Mesothelial cell of epicardium (in vitro differentiated cells): ENCODE data around the gene CREM. TPM values are rescaled to one million over a fixed set of nuclear protein-coding genes. Genes with fewer than 3 reads are reported as not detected.

Experiments
- DNase-seq, 2 experiments: peaks; one replicate each; pipeline ENCODE4 v3.0.0; 2021; ENCODE audit warnings: low spot score in 2 of 2; ENCODE audit not compliant: unreplicated experiment in 2 of 2
- H3K27ac Mint-ChIP-seq: 2 replicates; pipeline ENCODE4 v1.8.0; 2021; ENCODE audit warnings: mixed read lengths
- H3K27me3 Mint-ChIP-seq: 2 replicates; pipeline ENCODE4 v1.8.0; 2021; ENCODE audit warnings: low read depth, mixed read lengths
- H3K36me3 Mint-ChIP-seq: 2 replicates; pipeline ENCODE4 v1.8.0; 2021; ENCODE audit warnings: mixed read lengths
- H3K4me1 Mint-ChIP-seq: 2 replicates; pipeline ENCODE4 v1.8.0; 2021; ENCODE audit warnings: mixed read lengths
- H3K4me3 Mint-ChIP-seq: 2 replicates; pipeline ENCODE4 v1.8.0; 2021; ENCODE audit warnings: mild to moderate bottlenecking, moderate library complexity, mixed read lengths
- H3K9me3 Mint-ChIP-seq: 2 replicates; pipeline ENCODE4 v1.8.0; 2021; ENCODE audit warnings: mixed read lengths
- total RNA-seq: library from RNA; stranded (reverse); gene quantifications from 3 replicates; pipeline ENCODE4 v1.2.1, GENCODE V29; 2021
- TF ChIP-seq, protein P1 (sequence below): fragments of 200-600 bp; sonication (generic); IDR thresholded peaks from one replicate; pipeline ENCODE4 v1.5.0; 2021; ENCODE audit warnings: antibody characterized with exemption; ENCODE audit not compliant: unreplicated experiment

Gene CREM
- total RNA-seq, 1 donor from 2014 or later = 34.2 TPM

DNA sequence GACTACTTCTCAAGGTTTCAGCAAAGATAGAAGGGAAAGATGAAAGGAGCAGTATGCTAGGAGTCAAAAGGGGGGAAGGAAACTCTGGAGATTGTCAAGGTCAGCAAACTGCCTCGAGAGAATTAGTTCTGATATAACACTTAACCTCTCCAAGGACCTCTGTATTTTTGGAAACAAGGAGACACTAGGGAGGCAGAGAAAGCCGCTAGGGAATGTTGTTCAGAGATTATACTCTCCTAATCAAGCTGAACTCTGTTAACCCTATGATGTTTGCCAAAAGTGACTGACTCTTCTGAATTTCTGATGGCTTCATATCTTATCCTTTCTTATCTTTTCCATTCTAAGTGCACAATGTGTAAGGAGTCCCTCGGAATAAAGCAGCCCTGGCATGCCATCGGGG lies 27.1 kb downstream of the CREM start:
- Mint-ChIP-seq H3K27ac (peak overlapping the region; percentile 91), H3K9me3 (peaks cover 3% of the 10 kb centered on the region), H3K36me3 (peaks cover 10% of the 10 kb centered on the region), H3K4me1 (peaks cover 32% of the 10 kb centered on the region), H3K4me3 (no peak overlapping the region), H3K27me3 (no peaks in the 10 kb centered on the region)
- no peak for DNase-seq
- TF ChIP-seq, protein P1, sequence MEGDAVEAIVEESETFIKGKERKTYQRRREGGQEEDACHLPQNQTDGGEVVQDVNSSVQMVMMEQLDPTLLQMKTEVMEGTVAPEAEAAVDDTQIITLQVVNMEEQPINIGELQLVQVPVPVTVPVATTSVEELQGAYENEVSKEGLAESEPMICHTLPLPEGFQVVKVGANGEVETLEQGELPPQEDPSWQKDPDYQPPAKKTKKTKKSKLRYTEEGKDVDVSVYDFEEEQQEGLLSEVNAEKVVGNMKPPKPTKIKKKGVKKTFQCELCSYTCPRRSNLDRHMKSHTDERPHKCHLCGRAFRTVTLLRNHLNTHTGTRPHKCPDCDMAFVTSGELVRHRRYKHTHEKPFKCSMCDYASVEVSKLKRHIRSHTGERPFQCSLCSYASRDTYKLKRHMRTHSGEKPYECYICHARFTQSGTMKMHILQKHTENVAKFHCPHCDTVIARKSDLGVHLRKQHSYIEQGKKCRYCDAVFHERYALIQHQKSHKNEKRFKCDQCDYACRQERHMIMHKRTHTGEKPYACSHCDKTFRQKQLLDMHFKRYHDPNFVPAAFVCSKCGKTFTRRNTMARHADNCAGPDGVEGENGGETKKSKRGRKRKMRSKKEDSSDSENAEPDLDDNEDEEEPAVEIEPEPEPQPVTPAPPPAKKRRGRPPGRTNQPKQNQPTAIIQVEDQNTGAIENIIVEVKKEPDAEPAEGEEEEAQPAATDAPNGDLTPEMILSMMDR = no peak

DNA sequence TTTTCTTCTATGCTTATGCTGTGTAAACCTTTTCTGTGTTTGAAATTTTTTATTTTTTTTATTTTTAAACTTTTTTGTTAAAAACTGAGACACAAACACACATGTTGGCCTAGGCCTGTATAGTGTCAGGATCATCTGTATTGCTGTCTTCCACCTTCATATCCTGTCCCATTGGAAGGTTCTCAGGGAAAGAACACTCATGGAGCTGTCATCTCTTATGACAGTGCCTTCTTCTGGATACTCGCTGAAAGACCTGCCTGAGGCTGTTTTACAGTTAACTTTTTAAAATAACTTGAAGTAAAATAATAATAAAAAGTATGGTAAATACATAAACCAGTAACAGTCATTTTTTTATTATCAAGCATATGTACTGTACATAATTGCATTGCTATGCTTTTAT lies 34.1 kb downstream of the CREM start:
- Mint-ChIP-seq H3K27ac (no peak overlapping the region), H3K27me3 (no peaks in the 10 kb centered on the region), H3K4me3 (no peak overlapping the region), H3K9me3 (peaks cover 23% of the 10 kb centered on the region), H3K4me1 (no peaks in the 10 kb centered on the region), H3K36me3 (peaks cover 27% of the 10 kb centered on the region)
- TF ChIP-seq, protein P1 = no peak
- DNase-seq = no peak

DNA sequence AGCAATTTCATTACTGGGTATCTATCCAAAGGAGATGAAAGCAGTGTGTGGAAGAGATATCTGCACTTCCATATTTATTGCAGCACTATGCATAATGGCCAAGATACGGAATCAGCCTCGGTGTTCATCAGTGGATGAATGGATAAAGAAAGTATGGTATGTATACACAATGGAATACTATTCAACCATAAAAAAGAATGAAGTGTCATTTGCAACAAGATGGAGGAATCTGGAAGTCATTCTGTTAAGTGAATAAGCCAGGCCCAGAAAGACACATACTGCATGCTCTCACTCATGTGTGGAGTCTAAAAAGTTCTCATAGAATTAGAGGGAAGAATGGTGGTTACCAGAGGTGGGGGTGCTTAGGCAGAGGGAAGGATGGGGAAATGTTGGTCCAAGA lies 35.3 kb downstream of the CREM start:
- Mint-ChIP-seq H3K27me3 (no peaks in the 10 kb centered on the region), H3K36me3 (peaks cover 27% of the 10 kb centered on the region), H3K9me3 (peaks cover 23% of the 10 kb centered on the region), H3K4me3 (no peak overlapping the region), H3K4me1 (no peaks in the 10 kb centered on the region), H3K27ac (no peak overlapping the region)
- TF ChIP-seq, protein P1 = no peak
- DNase-seq = no peak

DNA sequence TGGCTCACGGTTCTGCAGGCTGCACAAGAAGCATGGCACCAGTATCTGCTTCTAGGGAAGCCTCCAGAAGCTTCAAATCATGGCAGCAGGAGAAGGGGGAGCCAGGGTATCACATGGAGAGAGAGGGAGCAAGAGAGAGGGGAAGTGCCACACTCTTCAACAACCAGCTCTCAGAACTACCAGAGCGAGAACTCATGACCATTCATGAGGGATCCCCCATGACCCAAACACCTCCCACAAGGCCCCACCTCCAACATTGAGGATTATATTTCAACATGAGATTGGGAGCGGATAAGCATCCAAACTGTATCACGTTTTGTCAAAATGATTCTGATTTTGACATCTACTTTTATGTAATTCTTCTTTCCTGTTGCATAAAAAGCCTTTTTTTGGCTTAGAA lies 38.5 kb downstream of the CREM start:
- Mint-ChIP-seq H3K27ac (no peak overlapping the region), H3K4me1 (no peaks in the 10 kb centered on the region), H3K4me3 (no peak overlapping the region), H3K9me3 (peaks cover 18% of the 10 kb centered on the region), H3K27me3 (no peaks in the 10 kb centered on the region), H3K36me3 (peaks cover 18% of the 10 kb centered on the region)
- no peak for DNase-seq
- TF ChIP-seq, protein P1 = no peak

DNA sequence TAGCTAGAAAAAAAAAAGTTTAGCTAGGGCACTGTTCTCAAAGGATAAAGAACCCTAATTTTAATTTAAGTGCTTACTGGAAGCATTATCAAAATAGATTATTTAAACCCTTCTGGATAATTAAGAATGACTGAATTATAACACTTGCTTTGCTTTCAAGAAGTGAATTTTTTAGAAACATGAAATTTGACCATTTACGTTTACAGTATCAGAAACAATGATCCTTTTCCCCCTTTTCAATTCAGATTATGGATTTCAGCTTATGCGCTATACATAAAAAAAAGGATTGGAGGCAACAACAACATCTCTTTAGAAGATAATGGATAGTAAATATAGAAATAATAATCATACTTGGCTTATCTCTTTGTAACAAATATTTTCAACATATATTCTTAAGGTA lies 39.2 kb downstream of the CREM start:
- Mint-ChIP-seq H3K9me3 (peaks cover 18% of the 10 kb centered on the region), H3K27me3 (no peaks in the 10 kb centered on the region), H3K4me1 (no peaks in the 10 kb centered on the region), H3K36me3 (peaks cover 21% of the 10 kb centered on the region), H3K4me3 (no peak overlapping the region), H3K27ac (no peak overlapping the region)
- DNase-seq = no peak
- TF ChIP-seq, protein P1 = no peak

DNA sequence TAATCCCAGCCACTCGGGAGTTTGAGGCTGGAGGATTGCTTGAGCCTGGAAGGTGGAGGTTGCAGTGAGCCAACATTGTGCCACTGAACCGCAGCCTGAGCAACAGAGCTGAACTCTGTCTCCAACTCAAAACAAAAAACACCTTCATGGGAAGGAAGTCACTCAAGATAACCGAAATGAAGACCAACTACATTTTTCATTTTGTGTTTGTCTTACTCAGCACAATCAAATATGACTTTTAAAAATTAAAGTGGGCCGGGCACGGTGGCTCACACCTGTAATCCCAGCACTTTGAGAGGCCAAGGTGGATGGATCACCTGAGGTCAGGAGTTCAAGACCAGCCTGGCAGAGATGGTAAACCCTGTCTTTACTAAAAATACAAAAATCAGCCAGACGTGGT lies 40.0 kb downstream of the CREM start:
- no peak for DNase-seq
- Mint-ChIP-seq H3K4me3 (no peak overlapping the region), H3K36me3 (peaks cover 20% of the 10 kb centered on the region), H3K27ac (no peak overlapping the region), H3K27me3 (no peaks in the 10 kb centered on the region), H3K4me1 (no peaks in the 10 kb centered on the region), H3K9me3 (peaks cover 17% of the 10 kb centered on the region)
- TF ChIP-seq, protein P1 = no peak
